ENCODE measurements around the gene DTNB.

Gene DTNB

GRCh38 chr2:25330273-25330672 is 343.1 kb downstream of the DTNB start:
- no peak for DNase-seq (ENCODE audit: low read depth in 2 of 2, low spot score in 1 of 2)

DNA sequence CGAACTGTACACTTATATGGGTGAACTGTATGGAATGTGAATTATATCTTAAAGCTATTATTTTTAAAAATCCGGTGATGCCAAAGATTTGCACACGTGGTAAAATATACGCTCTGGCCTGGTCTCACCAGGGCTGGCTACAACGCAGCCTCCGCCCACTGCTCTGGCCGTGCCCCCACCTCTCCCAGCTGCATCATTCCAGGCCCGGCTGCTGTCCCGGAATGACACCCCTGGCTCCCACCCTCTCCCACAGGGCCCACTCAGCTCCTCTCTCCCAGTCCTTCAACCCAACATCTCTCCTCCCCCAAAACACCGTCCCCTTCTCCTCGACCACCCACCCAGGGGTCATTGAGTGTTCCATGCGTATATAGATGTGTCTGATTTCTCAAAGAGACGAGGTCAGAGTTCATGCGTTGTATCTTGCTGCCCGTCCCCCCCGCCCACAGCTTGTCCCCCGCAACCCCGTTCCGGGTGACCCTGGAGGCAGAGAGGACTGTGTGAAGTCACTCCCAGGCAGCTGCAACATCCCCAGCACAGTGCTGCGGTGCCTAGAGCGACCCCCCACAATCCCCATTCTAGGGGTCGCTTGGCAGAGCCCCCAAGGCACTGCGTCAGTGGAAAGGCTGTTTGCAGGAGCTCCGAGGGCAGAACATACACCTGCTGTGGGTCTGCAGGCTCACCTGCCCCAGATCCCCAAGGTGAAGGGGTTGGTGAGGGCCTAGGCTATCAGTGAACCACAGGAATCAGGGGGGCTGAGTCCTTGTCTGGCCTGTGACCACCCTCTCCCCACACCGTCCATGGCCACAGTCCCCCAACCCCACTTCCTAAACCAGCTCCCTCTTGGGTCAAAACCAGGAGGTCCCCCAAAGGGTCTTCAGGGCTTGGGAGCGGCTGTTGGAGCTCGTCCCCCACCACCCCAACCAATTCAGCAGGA is 345.0 kb downstream of the DTNB start:
- no peak for DNase-seq (ENCODE audit: low read depth in 2 of 2, low spot score in 1 of 2)
